CD4-positive, alpha-beta T cell treated with Interleukin-21 for 1 hour (primary cell): ENCODE results near the gene MICAL3.

Experiments
- DNase-seq: peaks from one replicate; pipeline ENCODE4 v3.0.0-alpha.2; 2020

MICAL3 gene

DNA sequence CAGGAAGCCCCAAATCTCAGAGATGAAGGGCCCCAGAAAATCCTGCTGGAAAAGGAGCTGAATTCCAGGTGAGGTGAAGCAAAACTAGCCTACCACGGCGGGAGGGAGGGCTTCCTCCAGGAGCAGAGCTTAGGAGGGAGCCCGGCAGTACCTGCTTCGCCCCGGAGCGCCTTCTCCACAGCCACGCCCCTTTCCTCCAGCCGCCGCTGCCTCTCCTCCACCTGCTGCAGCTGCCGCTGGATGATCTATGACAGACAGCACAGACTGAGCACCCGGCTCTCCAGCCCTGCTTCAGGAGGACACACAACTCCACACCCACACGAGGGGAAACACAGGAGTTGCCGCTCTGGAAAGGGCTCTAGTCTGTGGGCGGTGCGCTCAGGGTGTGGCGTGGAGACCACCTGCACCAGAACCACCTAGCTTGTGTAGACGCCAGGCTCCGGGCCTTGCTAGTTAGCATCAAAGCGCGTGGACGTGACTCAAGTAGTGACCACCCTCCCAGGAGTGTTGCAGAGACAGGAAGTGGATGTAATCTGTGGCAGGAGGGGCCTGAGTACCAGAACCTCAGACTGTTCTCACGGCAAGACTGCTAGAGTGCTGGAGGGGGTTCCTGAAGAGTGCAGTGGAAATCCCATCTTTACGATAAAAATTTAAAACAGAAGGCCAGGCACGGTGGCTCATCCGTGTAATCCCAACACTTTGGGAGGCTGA, 215.5 kb downstream of the MICAL3 start:
- no peak for DNase-seq

DNA sequence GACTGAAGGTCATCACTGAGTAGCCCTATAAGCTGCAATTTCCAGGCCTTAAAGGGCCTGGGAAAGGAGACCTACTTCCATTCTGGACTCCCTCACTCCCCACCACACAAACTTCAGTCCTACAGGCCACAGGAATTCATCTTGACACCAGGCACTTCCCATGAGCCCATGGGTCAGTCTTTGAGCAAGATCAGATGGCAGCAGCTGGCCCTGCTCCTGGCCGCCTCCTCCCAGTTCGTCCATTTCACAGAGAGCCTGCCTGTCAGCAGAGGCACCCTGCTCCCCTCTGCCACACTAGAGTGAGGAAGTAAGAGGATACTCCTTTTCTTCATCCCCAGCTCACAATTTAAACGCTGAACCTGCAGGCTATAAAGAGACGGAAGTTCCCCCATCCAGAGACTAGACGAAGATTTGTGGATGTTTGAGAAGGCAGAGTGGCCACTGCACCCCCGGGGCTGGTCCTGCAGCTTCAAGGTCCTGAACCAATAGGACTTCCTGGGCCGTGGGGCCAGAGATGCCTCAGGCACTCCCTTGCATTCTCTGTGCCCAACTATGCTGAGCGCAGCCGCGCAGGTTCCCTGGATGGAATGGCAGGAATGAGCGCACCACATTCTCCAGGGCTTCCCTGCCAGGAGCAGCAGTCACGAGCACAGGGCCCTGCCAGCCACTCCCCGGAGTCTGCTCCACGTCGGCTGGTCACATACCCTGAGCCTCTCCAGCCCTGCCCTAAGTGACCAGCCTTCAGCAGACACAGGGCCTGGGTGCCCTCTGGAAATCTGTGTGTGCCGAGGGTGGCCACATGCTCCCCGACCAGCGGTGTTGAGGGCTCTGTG, 216.6 kb downstream of the MICAL3 start:
- DNase-seq: no peak

DNA sequence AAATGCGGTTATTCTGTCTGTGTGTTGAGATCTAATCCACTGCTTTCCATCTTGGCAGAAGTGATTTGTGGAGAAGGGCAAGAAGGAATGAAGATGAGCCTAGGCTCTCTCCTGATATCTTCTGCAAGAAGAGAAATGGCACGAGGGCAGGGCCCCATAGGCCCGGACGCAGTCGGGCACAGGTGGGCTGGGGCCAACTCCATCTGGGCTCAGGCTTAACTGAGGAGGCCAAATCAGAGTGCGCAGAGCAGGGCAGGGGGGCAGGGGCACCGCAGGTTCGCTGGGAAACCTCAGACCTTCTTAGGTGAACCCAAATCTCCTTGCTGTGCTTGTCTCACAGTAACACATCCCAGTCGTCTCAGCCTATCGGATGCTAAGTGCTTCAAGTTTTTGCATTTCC, 217.3 kb downstream of the MICAL3 start:
- DNase-seq: no peak

DNA sequence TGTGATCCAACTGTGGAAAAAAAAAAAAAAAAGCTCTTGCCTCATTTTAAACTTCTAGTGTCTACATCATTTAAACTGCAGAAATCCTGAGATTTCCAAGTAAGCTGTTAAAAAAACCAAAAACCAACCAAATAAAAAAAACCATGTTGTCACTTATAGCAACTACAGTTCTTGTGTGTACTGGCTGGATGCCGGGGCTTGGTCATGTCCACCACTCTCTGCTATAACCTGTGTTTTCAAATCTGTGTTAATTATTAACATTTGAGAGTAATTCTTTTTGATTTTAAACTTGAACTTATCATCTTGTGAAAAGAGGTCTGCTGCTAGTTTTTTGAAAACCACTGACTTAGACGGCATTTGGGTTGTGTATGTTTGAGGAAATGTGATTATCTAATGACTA, 217.9 kb downstream of the MICAL3 start:
- no peak for DNase-seq

DNA sequence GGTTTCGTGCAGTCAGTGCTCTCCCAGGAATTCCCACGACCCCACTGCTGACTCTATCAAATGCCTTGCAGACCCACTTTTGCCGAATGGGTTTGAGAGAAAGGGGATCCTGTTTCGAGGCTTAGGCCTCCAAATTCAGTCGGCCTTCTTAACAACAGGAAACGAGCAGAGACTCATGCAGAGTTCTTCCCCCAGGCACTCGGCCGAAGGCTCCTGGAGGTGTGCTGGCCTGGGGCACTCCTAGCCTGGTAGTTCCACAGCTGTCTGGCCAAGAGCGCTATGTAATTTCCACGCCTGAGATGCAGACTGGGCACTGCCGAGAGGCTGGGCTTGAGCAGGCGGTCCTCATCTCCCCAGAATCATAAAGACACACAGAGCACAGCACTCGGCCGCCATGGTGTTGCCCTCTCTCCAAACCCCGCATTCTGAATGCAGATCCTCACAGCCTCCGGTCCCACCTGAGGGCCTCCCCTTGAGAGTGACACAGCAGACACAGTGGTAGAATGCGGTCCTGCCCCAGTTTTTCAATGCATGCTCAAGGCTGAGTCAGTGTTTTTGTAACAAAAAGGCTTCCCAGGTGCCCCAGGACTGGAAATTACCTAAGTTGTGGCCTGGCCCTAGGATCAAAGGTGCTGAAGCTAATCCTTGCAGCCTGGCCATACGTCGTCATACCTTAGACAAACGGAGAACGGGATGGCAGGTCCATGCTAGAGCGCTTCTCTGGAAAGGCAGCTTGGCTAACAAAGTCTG, 219.9 kb downstream of the MICAL3 start:
- no peak for DNase-seq

DNA sequence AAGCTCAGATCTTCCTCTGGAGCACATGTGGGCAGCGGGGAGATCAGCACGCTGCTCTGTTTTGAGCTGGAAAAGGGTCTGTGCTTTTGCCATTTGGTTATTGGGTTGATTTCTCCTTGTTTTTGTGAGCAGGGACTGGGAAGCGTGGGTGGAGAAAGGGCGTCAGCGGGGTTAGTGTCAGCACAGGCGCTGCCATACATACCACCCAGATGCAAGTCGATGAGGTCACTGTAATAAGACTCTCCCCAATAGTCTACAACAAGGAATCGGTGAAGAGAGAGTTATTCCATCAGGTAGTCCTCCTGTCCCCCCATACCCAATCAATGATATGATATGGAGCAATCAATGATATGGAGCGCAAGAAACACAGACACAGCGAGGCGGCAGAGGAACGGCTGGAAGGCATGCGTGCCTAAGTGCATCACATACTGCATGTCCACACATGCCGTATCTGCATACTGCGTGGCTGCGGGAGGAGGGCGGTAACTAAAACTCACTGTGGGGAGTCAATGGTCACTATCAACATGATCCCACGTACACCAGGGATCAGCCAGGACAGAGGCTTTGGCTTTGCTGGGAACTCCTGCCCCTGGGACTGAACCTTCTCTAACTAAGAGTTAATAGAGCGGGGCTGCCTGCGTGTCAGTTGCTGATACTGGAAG, 220.6 kb downstream of the MICAL3 start:
- DNase-seq: no peak

DNA sequence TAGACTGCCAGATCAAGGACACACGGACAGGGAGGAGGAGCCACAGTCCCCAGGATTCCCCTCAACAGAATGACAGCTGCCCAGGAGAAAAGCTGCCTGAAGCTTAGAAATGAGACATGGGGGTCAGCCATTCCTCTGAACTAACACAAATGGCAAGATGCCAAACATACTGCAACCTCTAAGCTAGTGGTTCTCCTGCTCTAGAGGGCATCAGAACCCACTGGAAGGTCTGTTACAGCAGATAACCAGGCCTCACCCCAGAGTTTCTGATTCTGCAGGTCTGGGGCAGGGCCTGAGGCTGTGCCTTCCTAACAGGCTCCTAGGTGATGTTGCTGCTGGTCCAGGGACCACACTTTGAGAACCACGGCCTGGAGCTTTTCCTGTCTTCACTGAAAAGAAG, 221.5 kb downstream of the MICAL3 start:
- DNase-seq: no peak

DNA sequence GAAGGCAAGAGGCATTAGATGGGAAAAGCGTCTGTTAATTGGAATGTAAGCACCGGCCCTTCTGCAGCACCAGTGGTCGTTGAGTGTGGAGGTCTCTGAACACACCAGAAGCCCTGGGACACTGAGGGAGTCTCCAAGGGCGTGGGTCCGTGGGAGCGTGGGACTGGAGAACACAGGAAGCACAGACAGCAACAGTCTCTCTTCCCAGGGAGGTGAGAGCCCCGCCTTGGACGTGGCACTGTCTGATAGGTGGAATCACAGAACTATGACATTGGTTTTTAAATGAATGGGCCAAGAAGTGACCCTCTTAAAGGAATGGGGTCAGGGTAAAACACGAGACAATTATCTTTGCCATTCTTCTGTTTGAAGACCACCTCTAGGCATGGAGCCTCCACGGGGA, 221.9 kb downstream of the MICAL3 start:
- DNase-seq: no peak

DNA sequence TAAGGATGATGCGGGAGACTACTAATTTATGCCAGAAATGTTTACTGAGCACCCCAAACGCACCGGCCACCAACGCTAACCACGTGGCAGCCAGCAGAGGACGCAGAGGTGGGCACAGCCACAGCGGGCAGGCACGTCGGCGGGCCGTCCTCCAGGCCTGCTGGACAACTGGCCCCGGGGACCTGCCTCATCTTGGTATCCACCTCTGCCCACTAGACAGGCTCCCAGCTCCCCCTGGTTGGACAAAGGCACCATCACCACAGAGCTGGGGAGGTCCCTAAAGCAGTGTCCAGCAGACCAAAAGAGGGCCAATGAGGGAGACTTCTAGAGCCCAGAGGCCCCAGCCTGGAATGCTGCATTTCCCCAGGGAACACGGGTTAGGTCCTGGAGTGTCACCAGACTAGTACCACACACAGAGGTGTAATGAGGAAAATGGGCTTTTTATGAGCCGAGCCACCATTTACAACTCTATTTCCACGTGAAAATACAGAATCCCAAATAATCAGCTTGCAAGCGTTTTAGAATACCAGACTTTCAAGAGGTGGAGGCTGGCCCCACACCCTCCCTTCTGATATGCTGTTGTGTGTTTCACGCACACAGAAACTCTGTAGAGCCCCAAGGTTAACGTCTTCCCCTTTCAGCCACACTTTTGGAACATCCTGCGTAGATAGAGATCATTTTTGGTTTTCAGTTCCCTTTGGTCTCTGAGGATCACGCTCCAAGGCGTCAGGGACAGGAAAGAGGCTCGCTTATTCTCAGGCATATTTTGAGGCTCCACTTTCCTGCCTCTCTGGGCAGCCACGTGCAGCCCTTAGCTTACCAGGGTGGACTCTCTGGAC, 226.4 kb downstream of the MICAL3 start:
- peak; percentile 24 for DNase-seq

DNA sequence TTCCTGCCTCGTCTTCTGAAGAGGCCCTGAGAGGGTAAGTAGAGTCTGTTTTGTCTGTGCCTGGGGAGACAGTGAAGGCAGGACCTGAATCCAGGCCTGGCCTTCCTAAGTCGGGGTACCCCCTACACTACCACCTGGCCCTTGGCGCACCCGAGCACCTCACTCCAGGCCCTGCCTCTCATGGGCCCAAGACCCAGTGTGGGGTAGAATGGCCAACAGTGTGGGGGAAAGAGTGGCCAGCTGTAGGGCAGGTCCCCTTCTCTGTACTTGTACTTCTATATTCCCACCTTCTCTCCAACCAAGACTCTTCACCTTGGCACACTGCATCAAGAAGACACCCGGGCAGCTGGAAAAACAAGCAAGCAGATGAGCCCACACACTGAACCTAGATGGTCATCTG, 227.7 kb downstream of the MICAL3 start:
- no peak for DNase-seq

DNA sequence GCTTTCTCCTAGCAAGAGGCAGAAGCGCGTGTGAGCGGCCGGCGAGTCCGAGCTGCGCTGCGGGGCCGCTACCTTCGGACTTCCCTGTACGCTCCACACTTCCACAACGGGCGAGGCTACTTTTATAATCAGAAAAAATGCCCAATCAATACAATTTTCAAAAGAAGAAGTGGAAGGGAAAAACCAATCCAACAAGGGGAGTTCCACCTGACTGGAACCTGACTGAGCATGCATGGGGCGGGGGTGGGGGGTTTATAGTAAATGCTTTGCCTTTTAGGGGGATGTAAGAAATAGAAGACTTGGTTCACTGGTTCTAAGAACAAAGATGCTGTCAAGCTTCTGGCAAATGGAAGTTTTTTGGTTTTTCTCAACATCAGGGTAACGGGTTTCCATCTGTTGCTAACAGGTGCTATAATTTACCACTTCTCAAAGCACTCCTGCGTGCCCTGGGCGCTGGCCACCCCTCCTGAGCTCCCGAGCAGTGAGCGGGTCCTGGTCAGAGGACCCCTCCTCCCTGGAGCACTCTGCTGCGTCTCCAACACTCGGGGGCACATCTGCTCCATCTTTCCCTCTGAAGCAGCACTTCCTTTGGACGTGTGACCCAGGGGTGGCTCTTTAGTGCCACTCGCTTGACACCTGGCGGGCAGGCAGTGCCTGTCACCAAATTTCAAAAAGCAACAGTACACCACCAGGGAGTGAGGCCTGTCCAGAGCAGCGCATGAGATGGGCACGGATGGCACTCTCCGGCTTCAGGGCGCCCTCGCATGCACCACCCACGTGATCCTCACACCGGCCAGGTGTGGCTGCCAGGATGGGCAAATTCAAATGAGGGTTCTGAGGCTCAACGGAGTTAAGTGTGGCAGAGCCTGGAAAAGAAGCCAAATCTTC, 228.5 kb downstream of the MICAL3 start:
- DNase-seq: no peak

DNA sequence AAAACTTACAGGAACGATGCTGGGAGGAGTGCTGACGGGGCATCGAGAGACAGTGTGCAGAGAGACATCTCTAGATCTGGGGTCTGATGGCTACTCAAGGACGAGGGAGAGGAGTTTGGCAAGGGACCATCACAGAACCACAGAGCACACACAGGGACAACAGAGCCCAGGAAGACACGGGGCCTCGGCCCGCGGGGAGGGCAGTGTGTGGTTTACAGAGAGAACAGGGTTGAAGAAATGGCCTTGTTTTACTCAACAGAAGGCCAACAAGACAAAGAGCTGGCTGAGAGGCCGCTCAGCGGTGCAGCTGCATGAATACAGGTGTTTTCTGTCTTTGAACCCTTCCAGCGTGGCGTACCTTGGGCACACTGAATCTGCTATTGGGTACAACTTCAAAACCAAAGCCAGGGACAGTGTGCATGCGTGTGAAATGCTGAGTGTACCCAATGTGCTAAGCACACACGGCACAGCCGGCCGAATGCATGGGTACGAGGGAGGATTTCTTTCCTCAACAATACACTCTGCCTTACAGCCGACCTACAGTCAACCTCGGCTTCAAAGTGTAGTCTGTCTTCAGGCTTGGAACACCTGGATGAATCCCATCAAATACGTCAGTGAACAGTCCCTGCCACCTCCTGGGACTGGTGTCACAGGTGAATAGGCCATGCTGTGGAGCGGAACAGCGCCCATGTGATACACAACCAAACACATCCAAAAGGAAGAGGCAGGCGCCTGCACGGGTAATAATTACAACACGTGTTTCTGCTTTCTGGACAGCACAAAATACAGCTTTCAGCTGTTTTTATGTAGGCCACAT, 229.4 kb downstream of the MICAL3 start:
- no peak for DNase-seq

DNA sequence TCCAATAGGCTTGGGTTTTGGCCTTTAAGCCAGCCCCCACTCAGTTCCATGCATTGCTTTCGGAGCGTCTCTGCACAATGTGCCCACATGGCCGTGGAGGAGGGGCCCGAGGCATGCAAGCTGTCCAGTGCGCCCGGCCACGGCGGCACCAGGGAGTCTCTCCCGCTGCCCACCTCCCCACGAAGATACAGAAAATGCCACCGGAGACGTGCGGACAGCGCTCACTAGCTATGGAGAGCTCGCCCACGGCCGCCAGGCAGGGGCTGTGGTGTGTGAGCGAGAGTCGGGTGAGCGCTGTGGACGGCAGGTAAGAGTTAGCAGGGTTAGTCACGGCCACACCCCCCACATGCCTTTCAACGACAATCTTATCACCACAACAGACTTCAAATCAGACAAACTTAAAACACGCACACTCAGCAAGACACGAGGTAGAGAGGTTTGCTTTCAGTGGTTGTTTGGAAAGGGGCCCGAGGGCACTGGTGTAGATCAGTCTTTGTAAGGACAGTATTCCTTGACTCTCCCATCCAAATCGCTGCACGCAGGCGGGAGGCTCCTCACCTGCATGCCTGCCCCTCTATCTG, 231.4 kb downstream of the MICAL3 start:
- no peak for DNase-seq

DNA sequence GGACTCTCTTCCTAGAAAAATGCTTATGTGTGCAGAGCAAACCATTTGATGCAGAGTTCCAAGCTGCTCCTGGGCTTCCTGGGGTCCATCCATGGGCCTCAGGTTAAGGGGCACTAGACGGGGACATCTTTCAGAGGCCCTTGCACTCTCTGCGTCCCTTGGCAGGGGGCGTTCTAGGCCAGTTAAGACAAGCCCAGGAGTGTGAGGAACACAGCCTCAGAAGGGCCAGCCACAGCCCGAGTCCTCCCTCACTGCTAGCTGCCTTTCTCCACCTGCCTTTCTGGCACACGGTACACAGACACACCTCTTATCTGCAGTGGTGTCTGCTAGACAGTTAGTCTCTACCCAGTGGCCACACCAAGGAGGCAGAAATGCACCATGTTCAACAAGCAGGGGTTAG, 232.1 kb downstream of the MICAL3 start:
- no peak for DNase-seq

DNA sequence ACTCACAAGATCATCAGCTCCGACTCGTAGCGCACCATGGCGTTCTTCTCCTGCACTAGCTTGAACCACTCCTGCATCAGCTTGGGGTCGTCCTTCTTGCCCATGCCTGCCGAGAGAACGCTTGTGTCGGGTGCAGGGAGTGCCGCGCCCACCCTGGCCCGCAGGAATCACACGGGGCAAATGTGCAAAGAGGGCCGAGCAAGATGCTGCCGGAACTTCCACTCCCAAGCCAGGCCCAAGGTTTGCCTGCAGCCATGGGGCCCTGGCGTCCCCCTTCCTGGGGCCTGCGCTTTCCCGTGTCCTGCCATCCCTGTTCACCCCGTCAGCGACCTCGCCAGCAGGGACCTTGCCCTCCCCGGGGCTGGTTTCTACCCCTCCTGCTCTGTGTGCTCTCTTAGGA, 233.2 kb downstream of the MICAL3 start:
- DNase-seq: no peak

DNA sequence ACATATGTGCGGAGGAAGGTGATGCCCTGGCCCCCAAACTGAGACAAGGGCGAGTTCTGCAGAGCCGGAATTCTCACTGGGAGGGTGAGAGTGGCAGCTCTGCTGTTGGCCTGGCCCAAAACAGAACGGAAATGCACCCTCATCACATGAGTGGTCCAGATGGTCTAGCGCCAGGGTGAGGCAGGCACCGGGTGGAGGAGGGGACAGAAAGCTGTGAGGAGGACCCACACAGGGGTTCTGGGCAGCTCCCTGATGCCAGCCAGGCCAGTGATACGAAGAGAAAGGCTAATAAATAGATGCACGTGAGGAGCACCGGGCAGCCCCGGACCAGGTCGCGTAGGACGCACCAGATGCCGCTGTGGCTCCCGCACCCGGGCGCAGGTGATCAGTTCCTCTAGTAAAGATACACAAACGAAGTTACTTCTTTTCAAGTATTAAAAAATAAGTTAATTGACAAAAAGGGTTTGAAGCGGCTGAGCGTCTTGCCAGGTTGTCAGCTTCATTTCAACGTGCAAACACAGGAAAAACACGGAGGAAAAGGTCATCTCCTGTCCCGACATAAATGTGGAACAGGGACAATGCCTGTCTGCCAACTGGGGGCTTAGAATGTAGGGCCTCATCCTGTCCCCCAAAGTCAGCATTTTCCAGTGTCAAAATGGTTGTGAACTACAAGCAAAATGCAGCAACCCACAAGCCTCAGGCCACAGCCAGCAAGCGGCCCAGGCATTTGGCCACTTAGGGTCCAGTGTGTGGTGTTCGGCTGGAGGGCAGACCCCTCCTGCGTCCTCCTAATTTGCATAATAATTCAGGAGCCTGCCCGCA, 234.8 kb downstream of the MICAL3 start:
- no peak for DNase-seq

DNA sequence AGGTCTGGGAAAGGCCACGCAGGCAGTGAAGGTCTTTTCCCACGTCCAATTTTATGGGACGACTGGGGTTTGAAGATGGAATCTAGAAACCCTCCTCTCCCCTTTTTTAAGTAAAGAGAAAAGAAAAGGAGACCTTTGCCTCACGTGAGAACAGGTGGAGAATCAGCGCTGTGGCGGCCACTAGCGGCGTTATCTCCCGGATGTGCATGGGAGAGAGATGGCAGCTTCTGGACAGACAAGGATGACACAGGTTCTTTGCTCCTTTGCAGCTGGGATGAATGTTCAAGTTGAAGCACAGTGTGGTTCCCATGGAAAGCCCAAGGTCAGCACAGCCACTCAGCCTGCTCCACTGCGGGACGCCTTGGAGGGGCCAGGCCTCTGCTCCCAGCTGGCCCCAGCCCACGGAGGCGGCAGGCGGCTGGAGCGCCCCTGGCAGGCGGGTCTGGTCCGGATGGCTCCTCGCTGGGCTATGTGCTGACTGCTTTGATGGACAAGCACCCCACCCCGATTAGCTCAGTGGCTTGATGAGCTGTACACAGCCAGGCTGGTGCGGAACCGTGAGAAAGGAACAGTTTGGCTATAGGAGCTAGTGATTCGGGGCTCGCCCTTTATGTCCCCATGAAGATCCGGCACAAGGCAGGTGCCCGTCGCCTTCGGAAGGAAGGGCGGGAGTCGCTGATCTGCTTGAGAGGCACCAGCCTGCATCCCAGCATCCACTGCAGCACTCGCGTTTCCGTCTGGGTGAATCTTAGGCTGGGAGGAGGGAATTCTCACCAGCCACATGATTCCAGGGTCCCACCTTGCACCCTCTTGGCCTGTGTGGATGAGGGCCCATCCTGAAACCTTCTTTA, 235.6 kb downstream of the MICAL3 start:
- DNase-seq: no peak

DNA sequence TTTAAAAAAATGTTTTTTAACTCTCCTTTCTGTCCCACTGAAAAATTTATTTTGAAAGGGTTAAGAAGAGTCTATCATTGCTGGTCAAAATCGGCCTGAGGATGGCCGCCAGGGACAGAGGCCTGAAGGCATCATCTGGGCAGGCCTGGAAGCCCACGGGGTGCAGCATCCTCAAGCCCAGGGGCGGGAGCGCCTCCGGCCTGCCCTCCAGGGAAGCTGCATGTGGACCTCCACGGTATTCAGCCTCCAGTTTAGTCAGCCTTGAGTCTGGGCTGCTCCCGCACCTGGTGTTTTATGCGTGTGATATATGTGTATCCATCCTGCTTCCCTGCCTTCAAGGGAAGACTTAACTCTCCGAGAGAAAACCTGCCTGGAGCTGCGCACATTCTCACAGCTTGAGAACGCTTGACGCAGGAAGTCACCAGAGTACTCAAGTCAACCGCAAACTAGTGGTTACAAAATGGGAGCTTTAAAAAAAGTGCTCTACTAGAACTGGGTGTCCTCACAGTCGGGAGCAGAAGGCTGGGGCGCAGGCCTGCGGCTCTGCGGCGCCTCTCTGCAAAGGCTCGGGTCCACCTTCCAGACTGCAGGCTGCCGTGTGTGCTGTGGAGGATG, 236.5 kb downstream of the MICAL3 start:
- DNase-seq: no peak
